G401 (cell line): ENCODE measurements around the gene FSTL3. TPM values are rescaled to one million over a fixed set of nuclear protein-coding genes. Genes with fewer than 3 reads are reported as not detected.
A peak's percentile ranks its signal among the peaks of the same experiment; 100 is the strongest.

Experiments
- DNase-seq: peaks from one replicate; pipeline ENCODE4 v3.0.0-alpha.2; 2015; ENCODE audit warnings: low spot score
- in situ Hi-C: cut with HindIII; loops from 2 replicates; pipeline ENCODE4 v1.10.0; 2016; ENCODE audit warnings: low sequenced_read_pairs, mixed read lengths
- total RNA-seq: library from RNA; depleted of rRNA; stranded (reverse); fragments of >200 nt; shearing (Covaris generic); gene quantifications from 2 replicates; pipeline ENCODE4 v1.2.3, GENCODE V29; 2014

FSTL3 gene
- total RNA-seq, 1 experiment from 2014 or later: 26.0 TPM

GRCh38 chr19:703651-704446 lies 27.7 kb downstream of the FSTL3 start:
- no peak for DNase-seq
- in situ Hi-C loops: no loop called here

GRCh38 chr19:704447-704741 lies 28.2 kb downstream of the FSTL3 start:
- in situ Hi-C loops: no loop called here

GRCh38 chr19:708154-709143 lies 32.3 kb downstream of the FSTL3 start, which contains the start of gene PALM:
Gene PALM, plus strand, starts transcription at chr19:708935. Its CDS starts 212 bp downstream, at chr19:709147.
- in situ Hi-C loops: no loop called here
- peak; percentile 33 for DNase-seq

More at GRCh38 chr19:704447-704741, 28.2 kb downstream of the FSTL3 start:
- no peak for DNase-seq

- DNase-seq: no peak
- in situ Hi-C loops: no loop called here
These were observed 33.2 kb downstream of the FSTL3 start for GRCh38 chr19:709196-709964.

GRCh38 chr19:709965-710571 lies 33.9 kb downstream of the FSTL3 start:
- no peak for DNase-seq
- in situ Hi-C loops: no loop called here

- in situ Hi-C loops: no loop called here
- DNase-seq: peak; percentile 52
These were observed 34.6 kb downstream of the FSTL3 start for GRCh38 chr19:710767-711166.

- in situ Hi-C loops: no loop called here
- peak; percentile 42 for DNase-seq
These were observed 35.1 kb downstream of the FSTL3 start for GRCh38 chr19:711254-711653.

- DNase-seq: no peak
- in situ Hi-C loops: no loop called here
These were observed 39.2 kb downstream of the FSTL3 start for GRCh38 chr19:715347-715746.

- in situ Hi-C loops: no loop called here
- no peak for DNase-seq
These were observed 42.2 kb downstream of the FSTL3 start for GRCh38 chr19:718251-718951.

- no peak for DNase-seq
- in situ Hi-C loops: no loop called here
These were observed 42.9 kb downstream of the FSTL3 start for GRCh38 chr19:718991-719512.

- DNase-seq: no peak
- in situ Hi-C loops: no loop called here
These were observed 43.6 kb downstream of the FSTL3 start for GRCh38 chr19:719636-720344.

- in situ Hi-C loops: no loop called here
- peak; percentile 35 for DNase-seq
These were observed 44.4 kb downstream of the FSTL3 start for GRCh38 chr19:720345-721160.

- in situ Hi-C loops: no loop called here
- DNase-seq: no peak
These were observed 46.4 kb downstream of the FSTL3 start for GRCh38 chr19:722553-723101.

GRCh38 chr19:723247-723646 lies 47.1 kb downstream of the FSTL3 start:
- no peak for DNase-seq
- in situ Hi-C loops: no loop called here

GRCh38 chr19:723714-724113 lies 47.5 kb downstream of the FSTL3 start:
- in situ Hi-C loops: no loop called here
- DNase-seq: no peak

- DNase-seq: no peak
- in situ Hi-C loops: no loop called here
These were observed 49.4 kb downstream of the FSTL3 start for GRCh38 chr19:725461-726089.
